KMS-11 (cell line): Measurements from ENCODE around the gene GRB7.
"Not testable (repeated sequence)": the region's sequence is repeated elsewhere in the genome, so short reads cannot be mapped to it uniquely, and the experiment has no call there.

ENCODE experiments used
- H2AFZ ChIP-seq: fragments of 200-600 bp; sonication (generic); 2 replicates; pipeline ENCODE4 v1.6.1; 2016; ENCODE audit warnings: antibody characterized with exemption, mixed run types, low read depth
- H3K27ac ChIP-seq: fragments of 200-600 bp; sonication (generic); 2 replicates; pipeline ENCODE4 v1.6.1; 2016; ENCODE audit warnings: mild to moderate bottlenecking, mixed run types
- H3K27me3 ChIP-seq: fragments of 200-600 bp; sonication (generic); 2 replicates; pipeline ENCODE4 v1.6.1; 2017; ENCODE audit warnings: mild to moderate bottlenecking, low read depth, mixed run types, moderate library complexity; ENCODE audit not compliant: insufficient read depth
- H3K36me3 ChIP-seq: fragments of 200-600 bp; sonication (generic); 2 replicates; pipeline ENCODE4 v1.6.1; 2017; ENCODE audit warnings: mild to moderate bottlenecking, mixed run types; ENCODE audit not compliant: insufficient read depth
- H3K4me1 ChIP-seq: fragments of 200-600 bp; sonication (generic); 2 replicates; pipeline ENCODE4 v1.6.1; 2016; ENCODE audit warnings: mild to moderate bottlenecking, low read depth, mixed run types; ENCODE audit not compliant: poor library complexity, severe bottlenecking
- H3K4me2 ChIP-seq: fragments of 200-600 bp; sonication (generic); 2 replicates; pipeline ENCODE4 v1.7.0; 2016; ENCODE audit warnings: mild to moderate bottlenecking, mixed run types
- H3K4me3 ChIP-seq: fragments of 200-600 bp; sonication (generic); IDR thresholded peaks from 2 replicates; pipeline ENCODE4 v1.6.1; 2017; ENCODE audit warnings: low read depth, low read length, mixed read lengths; ENCODE audit not compliant: insufficient read depth
- H3K79me2 ChIP-seq: fragments of 200-600 bp; sonication (generic); 2 replicates; pipeline ENCODE4 v1.6.1; 2016; ENCODE audit warnings: low read depth, mixed run types; ENCODE audit not compliant: insufficient read depth
- H3K9ac ChIP-seq: fragments of 200-600 bp; sonication (generic); 2 replicates; pipeline ENCODE4 v1.6.1; 2016; ENCODE audit warnings: mild to moderate bottlenecking, mixed run types
- H4K20me1 ChIP-seq: fragments of 200-600 bp; sonication (generic); 2 replicates; pipeline ENCODE4 v1.6.1; 2016; ENCODE audit warnings: mild to moderate bottlenecking, mixed run types; ENCODE audit not compliant: insufficient read depth
- TF ChIP-seq, protein P1 (sequence below): fragments of 200-600 bp; sonication (generic); conservative IDR thresholded peaks from 2 replicates; pipeline ENCODE4 v1.6.1; 2017; ENCODE audit warnings: low read depth, mild to moderate bottlenecking, antibody characterized with exemption, low read length, moderate library complexity, mixed read lengths

GRB7 gene

DNA sequence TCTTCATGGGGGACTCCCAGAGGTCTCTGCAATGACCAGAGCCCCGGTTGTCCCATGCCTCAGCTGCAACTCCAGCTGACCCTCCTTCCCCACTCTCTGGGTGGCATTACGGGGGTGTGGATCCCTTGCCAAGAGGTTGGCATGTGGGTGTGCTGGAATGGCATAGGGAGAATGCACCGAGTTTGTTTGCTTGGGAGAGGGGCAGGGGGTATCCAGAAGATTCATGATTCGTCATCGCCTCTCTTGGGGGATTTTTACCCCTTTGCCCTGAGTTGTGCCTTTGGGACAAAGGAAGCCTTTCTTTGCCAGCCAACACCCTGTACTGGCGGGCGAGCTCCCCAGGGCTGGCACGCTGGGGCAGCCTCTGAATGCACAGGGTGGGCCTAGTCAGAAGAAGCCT lies 31.4 kb upstream of the GRB7 start:
- H3K4me2 ChIP-seq: no peak overlapping the region
- H3K9ac ChIP-seq: no peak overlapping the region
- TF ChIP-seq, protein P1, sequence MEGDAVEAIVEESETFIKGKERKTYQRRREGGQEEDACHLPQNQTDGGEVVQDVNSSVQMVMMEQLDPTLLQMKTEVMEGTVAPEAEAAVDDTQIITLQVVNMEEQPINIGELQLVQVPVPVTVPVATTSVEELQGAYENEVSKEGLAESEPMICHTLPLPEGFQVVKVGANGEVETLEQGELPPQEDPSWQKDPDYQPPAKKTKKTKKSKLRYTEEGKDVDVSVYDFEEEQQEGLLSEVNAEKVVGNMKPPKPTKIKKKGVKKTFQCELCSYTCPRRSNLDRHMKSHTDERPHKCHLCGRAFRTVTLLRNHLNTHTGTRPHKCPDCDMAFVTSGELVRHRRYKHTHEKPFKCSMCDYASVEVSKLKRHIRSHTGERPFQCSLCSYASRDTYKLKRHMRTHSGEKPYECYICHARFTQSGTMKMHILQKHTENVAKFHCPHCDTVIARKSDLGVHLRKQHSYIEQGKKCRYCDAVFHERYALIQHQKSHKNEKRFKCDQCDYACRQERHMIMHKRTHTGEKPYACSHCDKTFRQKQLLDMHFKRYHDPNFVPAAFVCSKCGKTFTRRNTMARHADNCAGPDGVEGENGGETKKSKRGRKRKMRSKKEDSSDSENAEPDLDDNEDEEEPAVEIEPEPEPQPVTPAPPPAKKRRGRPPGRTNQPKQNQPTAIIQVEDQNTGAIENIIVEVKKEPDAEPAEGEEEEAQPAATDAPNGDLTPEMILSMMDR: no peak
- no peaks in the 10 kb centered on the region for H3K27me3 ChIP-seq
- no peak overlapping the region for H2AFZ ChIP-seq
- no peaks in the 10 kb centered on the region for H3K79me2 ChIP-seq
- peaks cover 59% of the 10 kb centered on the region for H3K4me1 ChIP-seq
- H3K4me3 ChIP-seq: no peak overlapping the region
- H3K36me3 ChIP-seq: no peaks in the 10 kb centered on the region
- no peaks in the 10 kb centered on the region for H4K20me1 ChIP-seq
- H3K27ac ChIP-seq: no peak overlapping the region

DNA sequence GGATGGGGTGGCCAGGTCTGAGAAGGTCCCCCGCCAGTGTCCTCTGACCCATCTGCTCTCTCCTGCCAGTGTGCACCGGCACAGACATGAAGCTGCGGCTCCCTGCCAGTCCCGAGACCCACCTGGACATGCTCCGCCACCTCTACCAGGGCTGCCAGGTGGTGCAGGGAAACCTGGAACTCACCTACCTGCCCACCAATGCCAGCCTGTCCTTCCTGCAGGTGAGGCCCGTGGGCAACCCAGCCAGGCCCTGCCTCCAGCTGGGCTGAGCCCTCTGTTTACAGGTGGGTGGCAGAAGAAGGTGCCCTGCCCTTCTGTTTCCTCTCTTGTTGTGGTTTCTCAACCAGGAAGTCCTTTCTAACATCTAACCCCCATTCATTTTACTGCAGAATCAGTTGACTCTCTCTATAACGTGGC lies 30.8 kb upstream of the GRB7 start:
- TF ChIP-seq, protein P1: no peak
- no peak overlapping the region for H3K9ac ChIP-seq
- no peaks in the 10 kb centered on the region for H4K20me1 ChIP-seq
- no peaks in the 10 kb centered on the region for H3K79me2 ChIP-seq
- H3K27ac ChIP-seq: no peak overlapping the region
- H2AFZ ChIP-seq: no peak overlapping the region
- no peak overlapping the region for H3K4me3 ChIP-seq
- H3K4me1 ChIP-seq: peaks cover 54% of the 10 kb centered on the region
- H3K36me3 ChIP-seq: no peaks in the 10 kb centered on the region
- H3K4me2 ChIP-seq: no peak overlapping the region; the same call in 1 of the 2 replicates
- H3K27me3 ChIP-seq: no peaks in the 10 kb centered on the region

DNA sequence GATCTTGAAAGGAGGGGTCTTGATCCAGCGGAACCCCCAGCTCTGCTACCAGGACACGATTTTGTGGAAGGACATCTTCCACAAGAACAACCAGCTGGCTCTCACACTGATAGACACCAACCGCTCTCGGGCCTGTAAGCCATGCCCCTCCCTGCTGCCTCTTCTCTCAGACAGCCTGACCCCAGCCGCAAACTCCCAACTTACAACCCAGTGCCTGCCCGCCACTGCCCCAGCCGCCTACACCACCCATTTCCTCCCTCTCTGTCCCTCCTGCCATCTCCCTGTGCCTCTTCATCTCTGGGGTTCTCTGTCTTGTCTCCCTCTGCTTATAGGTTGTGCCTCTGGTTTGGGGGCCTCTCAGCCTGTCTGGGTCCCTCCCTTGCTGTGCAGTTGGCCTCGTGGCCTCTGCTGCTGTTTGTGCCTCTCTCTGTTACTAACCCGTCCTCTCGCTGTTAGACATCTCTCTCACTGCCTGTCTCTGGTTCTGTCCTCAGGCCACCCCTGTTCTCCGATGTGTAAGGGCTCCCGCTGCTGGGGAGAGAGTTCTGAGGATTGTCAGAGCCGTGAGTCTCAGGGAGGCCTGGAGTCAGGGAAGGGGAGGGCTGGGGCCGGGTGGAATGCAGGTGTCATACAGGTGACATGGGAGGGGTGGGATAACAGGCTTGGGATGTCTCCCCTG lies 28.3 kb upstream of the GRB7 start:
- H3K79me2 ChIP-seq: no peaks in the 10 kb centered on the region

DNA sequence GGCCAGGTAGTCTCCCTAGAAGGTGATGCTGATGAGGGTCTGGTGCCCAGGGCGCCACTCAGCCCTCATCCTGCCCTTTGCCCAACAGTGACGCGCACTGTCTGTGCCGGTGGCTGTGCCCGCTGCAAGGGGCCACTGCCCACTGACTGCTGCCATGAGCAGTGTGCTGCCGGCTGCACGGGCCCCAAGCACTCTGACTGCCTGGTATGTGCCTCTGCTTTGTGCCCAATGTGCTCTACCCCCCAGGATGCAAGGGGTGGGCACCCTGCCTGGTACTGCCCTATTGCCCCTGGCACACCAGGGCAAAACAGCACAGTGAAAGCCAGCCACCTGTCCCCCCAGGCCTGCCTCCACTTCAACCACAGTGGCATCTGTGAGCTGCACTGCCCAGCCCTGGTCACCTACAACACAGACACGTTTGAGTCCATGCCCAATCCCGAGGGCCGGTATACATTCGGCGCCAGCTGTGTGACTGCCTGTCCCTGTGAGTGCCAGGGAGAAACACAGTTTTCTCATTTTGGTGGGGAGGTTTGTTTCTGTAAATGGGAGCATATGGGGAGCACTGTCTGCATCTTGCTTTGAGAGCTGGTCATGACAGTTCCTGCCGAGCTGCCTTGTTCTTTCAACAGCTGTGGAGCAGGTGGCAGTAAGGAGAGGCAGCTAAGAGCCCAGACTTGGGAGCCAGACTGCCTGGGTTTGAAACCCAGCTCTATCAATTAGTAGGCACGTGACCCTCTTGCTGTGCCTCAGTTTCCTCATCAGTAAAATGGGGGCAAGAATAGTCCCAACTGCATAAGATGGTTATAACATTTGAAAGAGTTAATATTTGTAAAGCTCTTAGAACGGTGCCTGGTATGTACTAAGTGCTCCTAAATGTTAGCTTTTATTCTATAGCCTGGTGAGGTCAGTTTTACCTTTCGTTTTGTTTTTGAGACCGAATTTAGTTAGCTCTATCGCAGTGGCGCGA lies 27.5 kb upstream of the GRB7 start:
- H3K4me2 ChIP-seq: no peak overlapping the region
- no peaks in the 10 kb centered on the region for H4K20me1 ChIP-seq
- H3K4me3 ChIP-seq: no peak overlapping the region
- H2AFZ ChIP-seq: no peak overlapping the region
- H3K9ac ChIP-seq: no peak overlapping the region
- H3K36me3 ChIP-seq: no peaks in the 10 kb centered on the region
- no peaks in the 10 kb centered on the region for H3K79me2 ChIP-seq
- TF ChIP-seq, protein P1: no peak
- no peaks in the 10 kb centered on the region for H3K27me3 ChIP-seq
- no peak overlapping the region for H3K27ac ChIP-seq
- H3K4me1 ChIP-seq: peaks cover 20% of the 10 kb centered on the region

More for the DNA sequence above, 28.3 kb upstream of the GRB7 start:
- Histone ChIP-seq H3K4me3 (no peak overlapping the region), H3K27me3 (no peaks in the 10 kb centered on the region), H3K4me2 (no peak overlapping the region), H3K4me1 (peaks cover 29% of the 10 kb centered on the region), H2AFZ (no peak overlapping the region), H3K36me3 (no peaks in the 10 kb centered on the region), H3K9ac (no peak overlapping the region), H4K20me1 (no peaks in the 10 kb centered on the region), H3K27ac (no peak overlapping the region)
- TF ChIP-seq, protein P1: no peak

DNA sequence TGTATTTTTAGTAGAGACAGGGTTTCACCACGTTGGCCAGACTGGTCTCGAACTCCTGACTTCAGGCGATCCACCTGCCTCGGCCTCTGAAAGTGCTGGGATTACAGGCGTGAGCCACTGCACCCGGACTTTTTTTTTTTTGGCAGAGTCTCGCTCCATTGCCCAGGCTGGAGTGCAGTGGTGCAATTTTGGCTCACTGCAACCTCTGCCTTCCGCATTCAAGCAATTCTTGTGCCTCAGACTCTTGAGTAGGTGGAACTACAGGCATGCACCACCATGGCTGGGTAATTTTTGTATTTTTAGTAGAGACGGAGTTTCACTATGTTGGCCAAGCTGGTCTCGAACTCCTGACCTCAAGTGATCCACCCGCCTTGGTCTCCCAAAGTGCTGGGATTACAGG lies 26.7 kb upstream of the GRB7 start:
- H3K27me3 ChIP-seq, H3K36me3 ChIP-seq, H3K79me2 ChIP-seq, H2AFZ ChIP-seq, H3K9ac ChIP-seq, H3K27ac ChIP-seq, H3K4me3 ChIP-seq, H3K4me2 ChIP-seq, H4K20me1 ChIP-seq: not testable (repeated sequence)
- peaks cover 14% of the 10 kb centered on the region for H3K4me1 ChIP-seq
